HG03354 (cell line): ENCODE data around the gene ITGA11.

Experiments
- ATAC-seq: cut with Tn5 transposase; IDR thresholded peaks from one replicate; pipeline ENCODE4 v1.9.1; 2021; ENCODE audit warnings: mild to moderate bottlenecking; ENCODE audit not compliant: unreplicated experiment, poor library complexity, severe bottlenecking

Gene ITGA11

GRCh38 chr15:68447976-68448755 is 16.2 kb upstream of the ITGA11 start:
- no peak for ATAC-seq

- ATAC-seq = no peak
Observed at GRCh38 chr15:68447209-68447608, 15.2 kb upstream of the ITGA11 start.

- ATAC-seq = no peak
Observed at GRCh38 chr15:68445351-68445750, 13.4 kb upstream of the ITGA11 start.

- ATAC-seq = no peak
Observed at GRCh38 chr15:68444336-68444735, 12.4 kb upstream of the ITGA11 start.

- no peak for ATAC-seq
Observed at GRCh38 chr15:68442903-68443302, 10.9 kb upstream of the ITGA11 start.

- no peak for ATAC-seq
Observed at GRCh38 chr15:68442041-68442440, 10.1 kb upstream of the ITGA11 start.

GRCh38 chr15:68441045-68441743 is 9.2 kb upstream of the ITGA11 start:
- ATAC-seq = no peak

- ATAC-seq = no peak
Observed at GRCh38 chr15:68440136-68440535, 8.2 kb upstream of the ITGA11 start.

- ATAC-seq = no peak
Observed at GRCh38 chr15:68439506-68439905, 7.5 kb upstream of the ITGA11 start.

GRCh38 chr15:68436680-68437079 is 4.7 kb upstream of the ITGA11 start:
- no peak for ATAC-seq

GRCh38 chr15:68435966-68436365 is 4.0 kb upstream of the ITGA11 start:
- ATAC-seq = no peak

GRCh38 chr15:68434021-68434420 is 2.1 kb upstream of the ITGA11 start:
- ATAC-seq = no peak

GRCh38 chr15:68433551-68433950 is 1.6 kb upstream of the ITGA11 start:
- ATAC-seq = no peak

GRCh38 chr15:68432441-68433064 is 590 bp upstream of the ITGA11 start:
- no peak for ATAC-seq

- ATAC-seq = no peak
Observed at GRCh38 chr15:68431037-68431791, 749 bp downstream of the ITGA11 start.

GRCh38 chr15:68430471-68431036 is 1.4 kb downstream of the ITGA11 start:
- no peak for ATAC-seq

GRCh38 chr15:68429691-68430470 is 2.1 kb downstream of the ITGA11 start:
- no peak for ATAC-seq

GRCh38 chr15:68428431-68428940 is 3.5 kb downstream of the ITGA11 start:
- ATAC-seq = no peak

- ATAC-seq = no peak
Observed at GRCh38 chr15:68427963-68428362, 4.0 kb downstream of the ITGA11 start.
